H1 (cell line): Measurements from ENCODE around the gene DKKL1. TPM values are rescaled to one million over a fixed set of nuclear protein-coding genes. Genes with fewer than 3 reads are reported as not detected.

Source experiments
- CHD7 ChIP-seq: fragments of 300-600 bp; sonication (generic); IDR thresholded peaks from 2 replicates; pipeline ENCODE4 v1.7.1; 2012; ENCODE audit warnings: low read length, moderate library complexity, mild to moderate bottlenecking, inconsistent platforms; ENCODE audit not compliant: insufficient replicate concordance
- polyA plus RNA-seq, 7 experiments: library from polyadenylated mRNA; depleted of rRNA in 3 of 7; stranded (reverse) in 5 of 7; unstranded in 2 of 7; fragments of >200 nt in 5 of 7; fragments of 200-250 nt in 2 of 7; gene quantifications; 1 replicate in 5 of 7; 2 replicates in 1 of 7; 4 replicates in 1 of 7; pipeline versions ENCODE4 v1.2.1 to v1.2.3, GENCODE V29; 2011 to 2013; ENCODE audit warnings: missing spikeins in 2 of 7, mixed read lengths in 2 of 7
- total RNA-seq: library from RNA; stranded (reverse); fragmentation: NEBNext Ultra II Directional; extraction: Animal tissue kit (Norgen Biotek cat#: 25700); gene quantifications from 2 replicates; pipeline ENCODE4 v1.2.1, GENCODE V29; 2021

DKKL1 gene
- total and polyA plus RNA-seq, 2 of the 8 experiments (the other 6 are each of a cell fraction or from before 2014, with no cell fraction given): 2.6 to 6.8 TPM

GRCh38 chr19:49423985-49424303 is 60.3 kb downstream of the DKKL1 start (continued):
- no peak for TF ChIP-seq CHD7

Other genes starting within 250 kb of the DKKL1 start
- 4.1 and 4.2 TPM in 2 replicates for gene LIN7B, start 249.5 kb upstream of the DKKL1 start, total RNA-seq
- gene LIN7B, start 249.5 kb upstream of the DKKL1 start, polyA plus RNA-seq (2011; rRNA removed): 4.1 and 6.0 TPM in 2 replicates
- gene C19orf73, start 244.7 kb upstream of the DKKL1 start, total RNA-seq: 1.2 and 2.5 TPM in 2 replicates
- gene C19orf73, start 244.7 kb upstream of the DKKL1 start, polyA plus RNA-seq (2011; rRNA removed): 4.6 and 10.0 TPM in 2 replicates
- gene PPFIA3, start 244.3 kb upstream of the DKKL1 start, total RNA-seq: 25.3 and 28.0 TPM in 2 replicates
- 15.9 and 28.8 TPM in 2 replicates for gene PPFIA3, start 244.3 kb upstream of the DKKL1 start, polyA plus RNA-seq (2011; rRNA removed)
- 1.8 and 2.3 TPM in 2 replicates for gene HRC, start 208.5 kb upstream of the DKKL1 start, total RNA-seq
- gene HRC, start 208.5 kb upstream of the DKKL1 start, polyA plus RNA-seq (2011; rRNA removed): 2.6 and 6.8 TPM in 2 replicates
- gene TRPM4, start 206.1 kb upstream of the DKKL1 start, total RNA-seq: 11.3 and 12.6 TPM in 2 replicates
- gene TRPM4, start 206.1 kb upstream of the DKKL1 start, polyA plus RNA-seq (2011; rRNA removed): 13.3 and 21.5 TPM in 2 replicates
- 1.5 and 1.7 TPM in 2 replicates for gene SLC6A16, start 38.7 kb upstream of the DKKL1 start, total RNA-seq
- gene SLC6A16, start 38.7 kb upstream of the DKKL1 start, polyA plus RNA-seq (2011; rRNA removed): 0.93 and 1.1 TPM in 2 replicates
- gene CD37, start 28.5 kb upstream of the DKKL1 start, total RNA-seq: not detected in 2 replicates
- gene CD37, start 28.5 kb upstream of the DKKL1 start, polyA plus RNA-seq (2011; rRNA removed): not detected in 2 replicates
- 146 and 156 TPM in 2 replicates for gene TEAD2, start 1.5 kb upstream of the DKKL1 start, total RNA-seq
- gene TEAD2, start 1.5 kb upstream of the DKKL1 start, polyA plus RNA-seq (2011; rRNA removed): 87.6 and 110 TPM in 2 replicates
- 0.19 and 0.57 TPM in 2 replicates for gene KASH5, start 24.4 kb downstream of the DKKL1 start, total RNA-seq
- gene KASH5, start 24.4 kb downstream of the DKKL1 start, polyA plus RNA-seq (2011; rRNA removed): 0.05 and 0.28 TPM in 2 replicates
- gene PTH2, start 59.6 kb downstream of the DKKL1 start, total RNA-seq: 0.82 TPM in 1 of 2 replicates, not detected in the other
- 0.50 TPM in 1 of 2 replicates, not detected in the other for gene PTH2, start 59.6 kb downstream of the DKKL1 start, polyA plus RNA-seq (2011; rRNA removed)
- gene GFY, start 61.5 kb downstream of the DKKL1 start, total RNA-seq: 0.93 and 1.1 TPM in 2 replicates
- 0.68 and 1.2 TPM in 2 replicates for gene GFY, start 61.5 kb downstream of the DKKL1 start, polyA plus RNA-seq (2011; rRNA removed)
- 2.3 and 3.0 TPM in 2 replicates for gene SLC17A7, start 77.7 kb downstream of the DKKL1 start, total RNA-seq
- 2.7 and 4.7 TPM in 2 replicates for gene SLC17A7, start 77.7 kb downstream of the DKKL1 start, polyA plus RNA-seq (2011; rRNA removed)
- gene PIH1D1, start 87.9 kb downstream of the DKKL1 start, total RNA-seq: 146 and 155 TPM in 2 replicates
- 195 and 220 TPM in 2 replicates for gene PIH1D1, start 87.9 kb downstream of the DKKL1 start, polyA plus RNA-seq (2011; rRNA removed)
- gene ALDH16A1, start 89.3 kb downstream of the DKKL1 start, total RNA-seq: 32.7 and 34.3 TPM in 2 replicates
- 30.5 and 54.8 TPM in 2 replicates for gene ALDH16A1, start 89.3 kb downstream of the DKKL1 start, polyA plus RNA-seq (2011; rRNA removed)
- 1.6 and 2.6 TPM in 2 replicates for gene FLT3LG, start 110.3 kb downstream of the DKKL1 start, total RNA-seq
- gene FLT3LG, start 110.3 kb downstream of the DKKL1 start, polyA plus RNA-seq (2011; rRNA removed): 3.2 and 3.9 TPM in 2 replicates
- gene RPL13A, start 123.7 kb downstream of the DKKL1 start, total RNA-seq: 3,305 and 3,520 TPM in 2 replicates
- gene RPL13A, start 123.7 kb downstream of the DKKL1 start, polyA plus RNA-seq (2011; rRNA removed): 8,501 and 8,868 TPM in 2 replicates
- gene RPS11, start 132.6 kb downstream of the DKKL1 start, total RNA-seq: 2,240 and 2,296 TPM in 2 replicates
- gene RPS11, start 132.6 kb downstream of the DKKL1 start, polyA plus RNA-seq (2011; rRNA removed): 4,988 and 6,072 TPM in 2 replicates
- 43.4 and 46.5 TPM in 2 replicates for gene FCGRT, start 148.8 kb downstream of the DKKL1 start, total RNA-seq
- gene FCGRT, start 148.8 kb downstream of the DKKL1 start, polyA plus RNA-seq (2011; rRNA removed): 41.2 and 66.7 TPM in 2 replicates
- 18.9 and 19.5 TPM in 2 replicates for gene RCN3, start 164.1 kb downstream of the DKKL1 start, total RNA-seq
- 5.8 and 9.4 TPM in 2 replicates for gene RCN3, start 164.1 kb downstream of the DKKL1 start, polyA plus RNA-seq (2011; rRNA removed)
- 85.1 and 93.8 TPM in 2 replicates for gene NOSIP, start 216.7 kb downstream of the DKKL1 start, total RNA-seq
- gene NOSIP, start 216.7 kb downstream of the DKKL1 start, polyA plus RNA-seq (2011; rRNA removed): 192 and 254 TPM in 2 replicates
- 4.1 and 5.7 TPM in 2 replicates for gene PRRG2, start 217.4 kb downstream of the DKKL1 start, total RNA-seq
- gene PRRG2, start 217.4 kb downstream of the DKKL1 start, polyA plus RNA-seq (2011; rRNA removed): 5.6 and 6.3 TPM in 2 replicates
- gene PRR12, start 227.3 kb downstream of the DKKL1 start, total RNA-seq: 59.4 and 63.8 TPM in 2 replicates
- gene PRR12, start 227.3 kb downstream of the DKKL1 start, polyA plus RNA-seq (2011; rRNA removed): 2.5 and 4.6 TPM in 2 replicates